Upper lobe of right lung (tissue), 1 donor: ENCODE measurements around the gene EVL. TPM values are rescaled to one million over a fixed set of nuclear protein-coding genes. Genes with fewer than 3 reads are reported as not detected.

Source experiments
- ATAC-seq: fragments of 200-7000 bp; cut with Tn5 transposase; one replicate; pipeline ENCODE4 v1.9.1; 2020; ENCODE audit warnings: mild to moderate bottlenecking, moderate library complexity
- DNase-seq: peaks from one replicate; pipeline ENCODE4 v3.0.0-alpha.2; 2020
- H3K27ac ChIP-seq: fragments of 200-600 bp; one replicate; pipeline ENCODE4 v1.8.0; 2022
- H3K27me3 ChIP-seq: fragments of 200-600 bp; one replicate; pipeline ENCODE4 v1.8.0; 2022; ENCODE audit warnings: mild to moderate bottlenecking
- H3K36me3 ChIP-seq: fragments of 200-600 bp; one replicate; pipeline ENCODE4 v1.8.0; 2022
- H3K4me1 ChIP-seq: fragments of 200-600 bp; one replicate; pipeline ENCODE4 v1.8.0; 2022
- H3K4me3 ChIP-seq: fragments of 200-600 bp; one replicate; pipeline ENCODE4 v1.8.0; 2022; ENCODE audit warnings: mild to moderate bottlenecking
- H3K9me3 ChIP-seq: fragments of 200-600 bp; one replicate; pipeline ENCODE4 v1.8.0; 2022
- CTCF ChIP-seq: fragments of 200-600 bp; IDR thresholded peaks from one replicate; pipeline ENCODE4 v1.8.0; 2022; ENCODE audit warnings: antibody characterized with exemption
- intact Hi-C: fragments of 100-400 bp; cut with DNase I; formaldehyde crosslinking; loops from one replicate; pipeline ENCODE4 v1.11.0; 2022
- total RNA-seq: library from RNA; stranded (reverse); fragmentation: NEBNext Ultra II Directional; extraction: Animal tissue kit (Norgen Biotek cat#: 25700); gene quantifications from one replicate; pipeline ENCODE4 v1.2.1, GENCODE V29; 2021
- donor health status: DM: no; HTN: yes; CAD: no; lungs with severe emphysema.

The EVL gene
- total RNA-seq, 1 donor from 2014 or later, result 206 TPM

GRCh38 chr14:100146531-100147091, 81.4 kb downstream of the EVL start:
- H3K4me3 ChIP-seq, result no peak overlapping the region
- TF ChIP-seq CTCF, result peak; percentile 18
- DNase-seq (no peak), ATAC-seq (peak; percentile 4)
- peaks cover 37% of the 10 kb centered on the region for H3K4me1 ChIP-seq
- no peaks in the 10 kb centered on the region for H3K27me3 ChIP-seq
- H3K27ac ChIP-seq, result no peak overlapping the region
- intact Hi-C loops, result no loop called here
- no peaks in the 10 kb centered on the region for H3K9me3 ChIP-seq
- peaks cover 12% of the 10 kb centered on the region for H3K36me3 ChIP-seq

- ATAC-seq, result peak; percentile 40
- Histone ChIP-seq H3K4me1 (peaks cover 32% of the 10 kb centered on the region), H3K4me3 (no peak overlapping the region), H3K27ac (no peak overlapping the region), H3K27me3 (no peaks in the 10 kb centered on the region), H3K36me3 (peaks cover 12% of the 10 kb centered on the region), H3K9me3 (no peaks in the 10 kb centered on the region)
- DNase-seq, result peak; percentile 80
- intact Hi-C loops, result no loop called here
- TF ChIP-seq CTCF, result no peak
These were observed 82.0 kb downstream of the EVL start for GRCh38 chr14:100147181-100147631.

- Histone ChIP-seq H3K27ac (no peak overlapping the region), H3K27me3 (no peaks in the 10 kb centered on the region), H3K4me1 (peaks cover 25% of the 10 kb centered on the region), H3K9me3 (no peaks in the 10 kb centered on the region), H3K36me3 (peaks cover 12% of the 10 kb centered on the region), H3K4me3 (no peak overlapping the region)
- ATAC-seq (no peak), DNase-seq (no peak)
- no peak for TF ChIP-seq CTCF
- intact Hi-C loops, result no loop called here
These were observed 82.7 kb downstream of the EVL start for GRCh38 chr14:100147691-100148464.

- Histone ChIP-seq H3K27ac (no peak overlapping the region), H3K9me3 (no peaks in the 10 kb centered on the region), H3K36me3 (peaks cover 1% of the 10 kb centered on the region), H3K4me3 (no peak overlapping the region), H3K27me3 (no peaks in the 10 kb centered on the region), H3K4me1 (peaks cover 19% of the 10 kb centered on the region)
- ATAC-seq (no peak), DNase-seq (no peak)
- intact Hi-C loops, result no loop called here
- no peak for TF ChIP-seq CTCF
These were observed 83.9 kb downstream of the EVL start for GRCh38 chr14:100148837-100149731.

- no peak for DNase-seq
- no peak overlapping the region for H3K27ac ChIP-seq
- H3K9me3 ChIP-seq, result peaks cover 5% of the 10 kb centered on the region
- TF ChIP-seq CTCF, result no peak
- peak; percentile 13 for ATAC-seq
- peaks cover 12% of the 10 kb centered on the region for H3K4me1 ChIP-seq
- H3K4me3 ChIP-seq, result no peak overlapping the region
- H3K27me3 ChIP-seq, result no peaks in the 10 kb centered on the region
- H3K36me3 ChIP-seq, result no peaks in the 10 kb centered on the region
- intact Hi-C loops, result no loop called here
These were observed 84.8 kb downstream of the EVL start for GRCh38 chr14:100149851-100150611.
